Astrocyte (in vitro differentiated cells and primary cell): ENCODE data around the gene SH3BP1.

Source experiments
- EZH2 ChIP-seq: IDR thresholded peaks from 2 replicates; pipeline ENCODE4 v1.6.1; 2012; ENCODE audit warnings: mild to moderate bottlenecking, low read length, inconsistent platforms; ENCODE audit not compliant: insufficient read depth
- TF ChIP-seq, protein P1 (sequence below): IDR thresholded peaks from 2 replicates; pipeline ENCODE4 v1.5.1; 2011; ENCODE audit warnings: low read depth, mild to moderate bottlenecking, inconsistent platforms, low read length, moderate library complexity; ENCODE audit not compliant: insufficient read depth

DNA sequence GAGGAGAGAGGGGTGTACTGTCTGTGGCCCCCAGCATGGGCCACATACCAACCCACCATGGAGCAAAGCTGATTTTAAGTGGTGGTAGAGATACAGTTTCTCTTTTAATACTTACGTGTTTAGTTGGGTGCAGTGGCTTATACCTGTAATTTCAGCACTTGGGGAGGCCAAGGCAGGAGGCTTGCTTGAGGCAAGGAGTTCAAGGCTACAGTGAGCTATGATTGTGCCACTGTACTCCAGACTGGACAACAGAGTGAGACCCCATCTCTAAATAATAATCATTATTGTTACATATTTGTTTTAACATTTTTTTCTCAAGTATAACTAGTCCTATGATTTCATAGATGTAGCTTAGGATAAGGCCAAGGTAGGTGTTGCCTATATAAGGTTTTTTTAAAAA lies 22.0 kb upstream of the SH3BP1 start:
- TF ChIP-seq, protein P1, sequence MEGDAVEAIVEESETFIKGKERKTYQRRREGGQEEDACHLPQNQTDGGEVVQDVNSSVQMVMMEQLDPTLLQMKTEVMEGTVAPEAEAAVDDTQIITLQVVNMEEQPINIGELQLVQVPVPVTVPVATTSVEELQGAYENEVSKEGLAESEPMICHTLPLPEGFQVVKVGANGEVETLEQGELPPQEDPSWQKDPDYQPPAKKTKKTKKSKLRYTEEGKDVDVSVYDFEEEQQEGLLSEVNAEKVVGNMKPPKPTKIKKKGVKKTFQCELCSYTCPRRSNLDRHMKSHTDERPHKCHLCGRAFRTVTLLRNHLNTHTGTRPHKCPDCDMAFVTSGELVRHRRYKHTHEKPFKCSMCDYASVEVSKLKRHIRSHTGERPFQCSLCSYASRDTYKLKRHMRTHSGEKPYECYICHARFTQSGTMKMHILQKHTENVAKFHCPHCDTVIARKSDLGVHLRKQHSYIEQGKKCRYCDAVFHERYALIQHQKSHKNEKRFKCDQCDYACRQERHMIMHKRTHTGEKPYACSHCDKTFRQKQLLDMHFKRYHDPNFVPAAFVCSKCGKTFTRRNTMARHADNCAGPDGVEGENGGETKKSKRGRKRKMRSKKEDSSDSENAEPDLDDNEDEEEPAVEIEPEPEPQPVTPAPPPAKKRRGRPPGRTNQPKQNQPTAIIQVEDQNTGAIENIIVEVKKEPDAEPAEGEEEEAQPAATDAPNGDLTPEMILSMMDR: no peak
- TF ChIP-seq EZH2: no peak
